ENCODE data around the gene RPL12. TPM values are rescaled to one million over a fixed set of nuclear protein-coding genes. Genes with fewer than 3 reads are reported as not detected.
A peak's percentile ranks its signal among the peaks of the same experiment; 100 is the strongest.

RPL12 gene
- 882 and 1,763 TPM in 2 replicates for total RNA-seq

DNA sequence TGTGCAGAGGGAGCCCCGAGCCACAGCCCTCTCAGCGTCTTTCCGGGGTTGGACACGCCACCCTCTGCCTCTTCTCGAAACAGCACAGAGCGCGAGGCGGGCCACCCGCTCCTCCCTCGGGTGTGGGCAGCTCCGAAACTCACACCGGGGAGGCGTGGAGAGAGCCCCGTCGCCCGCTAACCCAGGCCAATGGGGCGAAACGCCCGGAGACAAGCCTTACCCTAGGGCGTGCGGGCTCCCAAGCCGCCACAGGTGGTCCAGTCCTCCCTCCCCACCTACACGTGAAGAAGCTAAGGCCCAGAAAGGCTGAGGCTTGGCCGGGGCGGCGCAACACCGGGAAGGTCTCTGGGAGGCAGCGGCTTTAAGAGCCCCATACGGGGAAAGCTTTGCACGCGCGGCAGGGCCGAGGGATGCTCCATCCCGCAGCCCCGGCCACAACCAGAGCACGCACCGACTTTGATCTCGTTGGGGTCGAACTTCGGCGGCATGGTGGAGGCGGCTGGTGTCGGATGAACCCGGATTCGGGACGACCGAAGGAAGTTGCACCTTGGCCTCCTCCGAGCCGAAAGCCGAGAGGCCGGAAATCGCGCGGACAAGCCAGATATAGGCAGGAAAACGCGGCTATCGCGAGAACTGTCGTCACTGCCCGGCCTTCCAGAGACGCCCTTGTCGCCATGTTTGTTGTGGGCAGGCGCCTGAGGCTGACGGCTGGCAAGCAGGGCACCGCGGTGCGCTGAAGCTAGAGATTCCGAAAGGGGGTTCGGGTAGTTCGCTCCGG is at the start of gene RPL12, which contains the start of gene LRSAM1:
Gene RPL12, minus strand, starts transcription at position 577 of the 778 bp plus-strand sequence. Its CDS starts 89 bp downstream, at position 488.
Gene LRSAM1, plus strand, starts transcription at position 681 of the 778 bp plus-strand sequence. CDS start 3,018 bp downstream, outside the sequence.

DNA sequence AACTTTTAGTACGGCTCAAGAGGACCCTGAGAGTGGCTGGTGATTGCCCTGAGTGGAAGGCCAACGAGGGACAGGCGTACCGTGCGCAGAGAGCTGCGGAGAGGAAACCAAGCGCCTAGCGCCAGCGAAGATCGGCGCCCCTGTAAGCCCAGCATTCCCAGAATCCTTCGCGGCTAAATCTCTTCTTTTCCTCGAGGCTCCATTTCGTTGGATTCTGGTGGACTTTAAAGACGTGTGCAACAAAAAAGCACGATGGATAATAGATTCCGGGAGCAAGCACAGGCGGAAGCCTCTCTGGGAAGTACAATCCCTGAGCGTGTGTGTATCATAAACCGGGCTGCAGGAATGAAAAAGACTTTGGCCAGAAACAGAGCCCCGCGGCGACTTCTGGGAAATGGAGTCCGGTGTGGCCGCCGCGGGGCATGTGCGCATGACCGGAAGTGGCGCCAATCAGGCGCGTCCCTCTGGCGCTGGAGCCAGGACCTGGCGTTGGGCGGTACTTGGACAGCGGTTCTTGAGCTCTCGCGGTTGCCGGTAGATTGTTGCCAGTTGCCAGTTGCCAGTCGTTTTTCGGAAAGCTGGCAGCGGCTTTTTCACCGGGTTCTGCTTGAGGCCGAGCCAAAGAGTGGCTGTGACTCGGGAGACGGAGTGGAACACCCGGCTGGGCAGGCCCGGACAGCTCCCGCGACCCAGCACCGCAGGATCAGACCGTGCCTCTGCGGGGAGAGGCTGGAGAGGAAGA is 27.1 kb downstream of the RPL12 start, which contains the start of gene ZNF79:
Gene ZNF79, plus strand, starts transcription at position 449 of the 742 bp plus-strand sequence. CDS start 406 bp downstream, outside the sequence.

Small RNA genes within 50 kb of the gene (small RNA-seq; reads per million reads assigned to genes)
- not detected for gene RF00019 (ENCODE audit: low replicate concordance)
- gene SNORA65 (ENCODE audit: low replicate concordance): 254 reads per million, percentile 99 among the genes with 10 or more reads in this experiment

Other genes with a start within 250 kb of the RPL12 start
- gene GARNL3, start 186.6 kb downstream of the RPL12 start, total RNA-seq: 0.14 and 1.3 TPM in 2 replicates
- gene SLC2A8, start 54.2 kb downstream of the RPL12 start, total RNA-seq: 4.3 and 5.0 TPM in 2 replicates
- 14.4 and 17.2 TPM in 2 replicates for gene ZNF79, start 27.0 kb downstream of the RPL12 start, total RNA-seq
- gene LRSAM1, start 104 bp upstream of the RPL12 start, total RNA-seq: 10.9 and 14.2 TPM in 2 replicates
- 27.8 and 44.4 TPM in 2 replicates for gene STXBP1, start 160.9 kb upstream of the RPL12 start, total RNA-seq

Measured in placental pericyte (primary cell).